ENCODE results near the gene ITPR2.

The ITPR2 gene

DNA sequence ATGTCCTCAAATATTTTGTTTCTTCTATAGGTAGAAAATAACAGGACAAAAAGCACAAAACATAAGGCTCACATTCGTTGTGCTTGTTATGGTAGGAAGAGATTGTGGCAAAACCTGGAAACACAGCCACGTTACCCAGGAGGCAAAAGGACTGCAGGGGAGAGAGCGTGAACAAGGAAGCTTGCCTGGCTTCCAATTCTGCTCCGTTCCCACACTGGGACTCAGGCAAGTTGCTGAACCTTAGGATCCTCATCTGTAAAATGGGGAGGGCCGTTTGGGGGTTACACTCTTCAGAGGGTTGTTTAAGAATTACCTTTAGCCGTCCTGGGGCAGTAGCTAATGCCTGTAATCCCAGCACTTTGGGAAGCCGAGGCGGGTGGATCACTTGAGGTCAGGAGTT is 432.4 kb downstream of the ITPR2 start:
- H3K9ac ChIP-seq (ENCODE audit: low read depth, low read length), result no peak overlapping the region
- peaks cover 5% of the 10 kb centered on the region; the same call in 1 of the 2 replicates for H3K36me3 ChIP-seq (ENCODE audit: control insufficient read depth, insufficient read depth, low read length)
- no peaks in the 10 kb centered on the region for H3K9me3 ChIP-seq (ENCODE audit: control insufficient read depth, insufficient read depth, low read length)
- no peaks in the 10 kb centered on the region for H3K27me3 ChIP-seq (ENCODE audit: control insufficient read depth, insufficient read depth, low read length)
- no peaks in the 10 kb centered on the region for H3K4me1 ChIP-seq (ENCODE audit: control insufficient read depth, insufficient read depth, low read length)
- no peak overlapping the region for H3K4me3 ChIP-seq (ENCODE audit: low read depth, low read length)
- no peak overlapping the region for H3K27ac ChIP-seq (ENCODE audit: low read depth, low read length)

DNA sequence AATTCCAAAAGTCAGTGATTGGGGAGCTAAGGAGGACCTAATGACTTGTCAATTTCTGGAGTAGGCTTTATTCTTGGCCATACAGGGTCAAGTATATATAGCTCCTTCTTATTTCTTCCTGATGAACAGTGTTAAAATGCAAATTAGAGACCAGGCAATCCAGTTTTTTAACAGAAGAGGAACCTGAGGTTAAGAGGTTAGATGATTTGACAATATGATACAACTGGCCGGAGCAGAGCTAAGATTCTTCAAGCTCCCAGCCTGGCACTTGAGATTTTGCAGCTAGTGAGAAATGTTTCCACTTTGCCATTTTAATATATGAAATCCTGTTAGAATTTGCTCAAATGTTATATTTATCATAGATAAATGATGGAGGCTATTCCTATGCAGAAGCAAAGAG is 433.6 kb downstream of the ITPR2 start:
- no peaks in the 10 kb centered on the region for H3K4me1 ChIP-seq (ENCODE audit: control insufficient read depth, insufficient read depth, low read length)
- H3K9me3 ChIP-seq (ENCODE audit: control insufficient read depth, insufficient read depth, low read length), result no peaks in the 10 kb centered on the region
- H3K27ac ChIP-seq (ENCODE audit: low read depth, low read length), result no peak overlapping the region
- no peaks in the 10 kb centered on the region for H3K27me3 ChIP-seq (ENCODE audit: control insufficient read depth, insufficient read depth, low read length)
- no peak overlapping the region for H3K9ac ChIP-seq (ENCODE audit: low read depth, low read length)
- H3K4me3 ChIP-seq (ENCODE audit: low read depth, low read length), result no peak overlapping the region
- H3K36me3 ChIP-seq (ENCODE audit: control insufficient read depth, insufficient read depth, low read length), result peaks cover 7% of the 10 kb centered on the region; the same call in 1 of the 2 replicates

GRCh38 chr12:26396402-26396801 is 436.6 kb downstream of the ITPR2 start:
- H3K36me3 ChIP-seq (ENCODE audit: control insufficient read depth, insufficient read depth, low read length), result peaks cover 7% of the 10 kb centered on the region; the same call in 1 of the 2 replicates
- no peaks in the 10 kb centered on the region for H3K27me3 ChIP-seq (ENCODE audit: control insufficient read depth, insufficient read depth, low read length)
- H3K9ac ChIP-seq (ENCODE audit: low read depth, low read length), result no peak overlapping the region
- no peaks in the 10 kb centered on the region for H3K4me1 ChIP-seq (ENCODE audit: control insufficient read depth, insufficient read depth, low read length)
- H3K27ac ChIP-seq (ENCODE audit: low read depth, low read length), result no peak overlapping the region
- H3K9me3 ChIP-seq (ENCODE audit: control insufficient read depth, insufficient read depth, low read length), result no peaks in the 10 kb centered on the region
- H3K4me3 ChIP-seq (ENCODE audit: low read depth, low read length), result no peak overlapping the region

DNA sequence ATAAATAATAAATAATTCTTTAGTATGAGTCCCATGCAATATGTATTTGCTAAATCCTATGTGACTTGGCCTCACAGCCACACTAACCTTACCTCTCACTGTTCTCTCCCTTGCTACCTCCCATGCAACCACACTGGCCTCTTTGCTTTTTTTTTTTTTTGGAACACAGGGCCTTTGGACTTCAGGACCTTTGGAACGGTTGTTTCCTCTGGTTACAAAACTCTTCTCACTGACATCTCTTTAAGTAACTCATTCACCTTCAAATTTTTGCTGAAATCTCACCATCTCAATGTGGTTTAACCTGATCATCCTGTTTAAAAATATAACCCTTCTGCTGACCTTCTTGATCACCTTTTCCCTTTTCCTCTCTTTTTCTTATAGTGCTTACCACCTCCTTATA is 443.7 kb downstream of the ITPR2 start:
- Histone ChIP-seq H3K27ac (ENCODE audit: low read depth, low read length) (no peak overlapping the region), H3K36me3 (ENCODE audit: control insufficient read depth, insufficient read depth, low read length) (peaks cover 8% of the 10 kb centered on the region; the same call in 1 of the 2 replicates), H3K9me3 (ENCODE audit: control insufficient read depth, insufficient read depth, low read length) (no peaks in the 10 kb centered on the region), H3K9ac (ENCODE audit: low read depth, low read length) (no peak overlapping the region), H3K4me3 (ENCODE audit: low read depth, low read length) (no peak overlapping the region), H3K27me3 (ENCODE audit: control insufficient read depth, insufficient read depth, low read length) (no peaks in the 10 kb centered on the region), H3K4me1 (ENCODE audit: control insufficient read depth, insufficient read depth, low read length) (no peaks in the 10 kb centered on the region)

DNA sequence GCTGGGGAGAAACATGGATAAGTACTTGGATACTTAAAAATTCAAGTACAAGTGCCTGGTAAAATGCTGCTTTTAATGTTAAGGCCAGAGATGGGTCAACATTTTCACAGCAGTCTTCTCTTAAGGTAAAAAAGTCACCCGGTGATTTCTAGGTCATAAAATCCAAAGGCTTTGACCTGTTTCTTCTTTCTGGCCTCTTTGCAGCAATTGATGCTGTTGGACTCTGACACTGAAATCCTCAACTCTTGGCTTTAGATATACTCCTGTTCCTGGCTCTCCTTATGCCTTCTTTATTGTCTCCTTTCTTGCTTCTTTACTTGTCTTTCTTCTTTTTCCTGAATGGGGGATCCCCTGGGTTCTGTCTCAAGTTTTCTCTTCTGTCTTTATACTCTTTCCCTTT is 448.5 kb downstream of the ITPR2 start:
- Histone ChIP-seq H3K9ac (ENCODE audit: low read depth, low read length) (no peak overlapping the region), H3K36me3 (ENCODE audit: control insufficient read depth, insufficient read depth, low read length) (peaks cover 8% of the 10 kb centered on the region; the same call in 1 of the 2 replicates), H3K4me1 (ENCODE audit: control insufficient read depth, insufficient read depth, low read length) (no peaks in the 10 kb centered on the region), H3K27me3 (ENCODE audit: control insufficient read depth, insufficient read depth, low read length) (no peaks in the 10 kb centered on the region), H3K4me3 (ENCODE audit: low read depth, low read length) (no peak overlapping the region), H3K27ac (ENCODE audit: low read depth, low read length) (no peak overlapping the region), H3K9me3 (ENCODE audit: control insufficient read depth, insufficient read depth, low read length) (no peaks in the 10 kb centered on the region)

GRCh38 chr12:26383041-26383440 is 450.0 kb downstream of the ITPR2 start:
- Histone ChIP-seq H3K9me3 (ENCODE audit: control insufficient read depth, insufficient read depth, low read length) (no peaks in the 10 kb centered on the region), H3K4me1 (ENCODE audit: control insufficient read depth, insufficient read depth, low read length) (no peaks in the 10 kb centered on the region), H3K4me3 (ENCODE audit: low read depth, low read length) (no peak overlapping the region), H3K27me3 (ENCODE audit: control insufficient read depth, insufficient read depth, low read length) (no peaks in the 10 kb centered on the region), H3K9ac (ENCODE audit: low read depth, low read length) (no peak overlapping the region), H3K27ac (ENCODE audit: low read depth, low read length) (no peak overlapping the region), H3K36me3 (ENCODE audit: control insufficient read depth, insufficient read depth, low read length) (peaks cover 8% of the 10 kb centered on the region; the same call in 1 of the 2 replicates)

- Histone ChIP-seq H3K4me3 (ENCODE audit: low read depth, low read length) (no peak overlapping the region), H3K36me3 (ENCODE audit: control insufficient read depth, insufficient read depth, low read length) (no peaks in the 10 kb centered on the region), H3K4me1 (ENCODE audit: control insufficient read depth, insufficient read depth, low read length) (no peaks in the 10 kb centered on the region), H3K27me3 (ENCODE audit: control insufficient read depth, insufficient read depth, low read length) (no peaks in the 10 kb centered on the region), H3K27ac (ENCODE audit: low read depth, low read length) (no peak overlapping the region), H3K9me3 (ENCODE audit: control insufficient read depth, insufficient read depth, low read length) (no peaks in the 10 kb centered on the region), H3K9ac (ENCODE audit: low read depth, low read length) (no peak overlapping the region)
These were observed 452.1 kb downstream of the ITPR2 start for GRCh38 chr12:26380897-26381296.

DNA sequence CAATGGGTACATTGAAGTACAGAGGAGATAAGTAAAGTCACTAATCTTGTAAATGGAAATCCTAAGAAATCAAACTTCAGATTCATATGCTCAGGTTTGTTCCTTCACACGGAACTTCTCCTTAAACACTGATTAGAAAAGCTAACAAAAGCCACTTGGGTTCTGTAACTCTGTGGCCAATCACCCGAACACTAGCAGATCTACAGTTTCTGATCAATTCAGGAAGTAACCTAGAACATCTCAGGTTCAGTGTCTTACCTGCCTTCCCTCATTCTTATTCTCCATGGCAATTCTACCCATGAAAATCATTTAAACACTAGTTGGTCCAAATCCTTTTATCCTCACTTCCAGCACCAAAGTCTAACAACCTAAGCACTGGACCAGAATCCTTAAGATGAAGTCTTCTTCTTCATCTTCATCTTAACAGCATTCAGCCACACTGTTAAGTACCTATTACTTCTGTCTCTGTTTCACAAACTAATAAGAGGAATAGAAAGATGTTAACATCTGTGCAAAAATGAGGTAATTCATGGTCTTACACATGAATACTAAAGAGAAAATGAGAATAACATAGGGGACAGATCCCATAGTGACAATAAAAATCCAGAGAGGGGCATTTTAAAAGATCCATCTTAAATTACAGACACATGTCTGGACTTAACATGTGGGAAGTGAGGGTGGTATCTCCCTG is 453.1 kb downstream of the ITPR2 start:
- Histone ChIP-seq H3K27me3 (ENCODE audit: control insufficient read depth, insufficient read depth, low read length) (no peaks in the 10 kb centered on the region), H3K4me1 (ENCODE audit: control insufficient read depth, insufficient read depth, low read length) (no peaks in the 10 kb centered on the region), H3K27ac (ENCODE audit: low read depth, low read length) (no peak overlapping the region), H3K36me3 (ENCODE audit: control insufficient read depth, insufficient read depth, low read length) (no peaks in the 10 kb centered on the region), H3K9me3 (ENCODE audit: control insufficient read depth, insufficient read depth, low read length) (no peaks in the 10 kb centered on the region), H3K4me3 (ENCODE audit: low read depth, low read length) (no peak overlapping the region), H3K9ac (ENCODE audit: low read depth, low read length) (no peak overlapping the region)

GRCh38 chr12:26378711-26379110 is 454.3 kb downstream of the ITPR2 start:
- H3K9ac ChIP-seq (ENCODE audit: low read depth, low read length), result no peak overlapping the region
- H3K4me3 ChIP-seq (ENCODE audit: low read depth, low read length), result no peak overlapping the region
- no peaks in the 10 kb centered on the region for H3K27me3 ChIP-seq (ENCODE audit: control insufficient read depth, insufficient read depth, low read length)
- no peaks in the 10 kb centered on the region for H3K4me1 ChIP-seq (ENCODE audit: control insufficient read depth, insufficient read depth, low read length)
- H3K9me3 ChIP-seq (ENCODE audit: control insufficient read depth, insufficient read depth, low read length), result no peaks in the 10 kb centered on the region
- H3K36me3 ChIP-seq (ENCODE audit: control insufficient read depth, insufficient read depth, low read length), result no peaks in the 10 kb centered on the region
- H3K27ac ChIP-seq (ENCODE audit: low read depth, low read length), result no peak overlapping the region

DNA sequence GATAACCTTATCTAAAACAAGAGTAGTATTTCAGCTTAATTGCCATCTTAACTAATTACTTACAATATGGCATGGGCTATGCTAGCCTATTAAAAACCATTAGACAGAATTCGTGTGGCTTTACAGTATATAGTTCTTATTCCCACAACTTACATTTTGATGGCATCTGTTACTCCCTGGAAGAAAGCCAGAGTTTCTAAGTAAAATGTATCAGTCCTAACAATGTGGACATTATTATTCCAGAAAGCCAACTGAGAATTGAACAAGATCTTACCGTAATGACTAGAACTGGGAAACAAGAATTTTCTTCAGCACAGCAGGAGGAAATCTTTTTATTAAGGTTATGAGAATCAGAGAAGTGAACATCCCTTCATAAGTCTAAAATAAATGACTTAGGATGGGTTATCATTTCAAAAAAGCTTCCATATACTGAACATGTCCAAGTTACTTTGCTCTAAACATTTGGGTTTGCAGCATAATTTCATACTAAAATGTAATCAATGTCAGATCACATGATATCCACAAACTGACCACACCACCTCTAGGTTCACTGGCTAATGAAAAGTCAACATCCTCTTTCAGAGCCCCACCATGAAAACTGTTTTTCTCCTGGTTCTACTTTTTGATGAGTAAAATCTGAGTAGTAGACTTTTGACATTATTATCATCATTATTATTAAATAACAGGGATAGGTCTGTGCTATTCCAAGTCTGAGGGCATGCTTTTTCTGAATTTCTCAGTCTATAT is 457.9 kb downstream of the ITPR2 start:
- Histone ChIP-seq H3K36me3 (ENCODE audit: control insufficient read depth, insufficient read depth, low read length) (no peaks in the 10 kb centered on the region), H3K4me1 (ENCODE audit: control insufficient read depth, insufficient read depth, low read length) (no peaks in the 10 kb centered on the region), H3K27ac (ENCODE audit: low read depth, low read length) (no peak overlapping the region), H3K9ac (ENCODE audit: low read depth, low read length) (no peak overlapping the region), H3K27me3 (ENCODE audit: control insufficient read depth, insufficient read depth, low read length) (no peaks in the 10 kb centered on the region), H3K9me3 (ENCODE audit: control insufficient read depth, insufficient read depth, low read length) (no peaks in the 10 kb centered on the region), H3K4me3 (ENCODE audit: low read depth, low read length) (no peak overlapping the region)

All from HUES48 (cell line).